NOMO-1 (cell line): Measurements from ENCODE around the gene PMEPA1.

Source experiments
- DNase-seq, 2 experiments: peaks; one replicate each; lab custom pipeline; 2025; ENCODE audit not compliant: unreplicated experiment in 2 of 2; lab: John Stamatoyannopoulos, UW

Gene PMEPA1

DNA sequence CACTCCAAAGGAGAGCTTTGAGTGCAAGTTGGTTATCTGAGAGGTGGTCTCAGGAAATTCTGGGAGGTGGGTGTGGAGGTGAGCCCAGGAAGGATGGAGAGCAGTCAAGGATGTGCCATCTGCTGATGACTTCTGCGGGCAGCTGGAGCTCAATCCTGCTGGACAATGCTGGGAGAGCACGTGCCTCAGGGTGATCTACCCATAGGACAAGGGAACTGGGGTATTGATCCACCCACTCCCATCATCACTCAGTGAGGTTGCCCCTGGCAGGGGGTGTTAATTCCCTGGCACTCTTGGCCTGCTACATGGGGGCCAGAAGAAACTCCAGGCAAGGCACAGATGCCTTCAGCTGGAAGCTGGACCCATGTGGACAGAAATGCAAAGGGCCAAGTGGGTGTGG is 82.5 kb downstream of the PMEPA1 start:
- DNase-seq: no peak

DNA sequence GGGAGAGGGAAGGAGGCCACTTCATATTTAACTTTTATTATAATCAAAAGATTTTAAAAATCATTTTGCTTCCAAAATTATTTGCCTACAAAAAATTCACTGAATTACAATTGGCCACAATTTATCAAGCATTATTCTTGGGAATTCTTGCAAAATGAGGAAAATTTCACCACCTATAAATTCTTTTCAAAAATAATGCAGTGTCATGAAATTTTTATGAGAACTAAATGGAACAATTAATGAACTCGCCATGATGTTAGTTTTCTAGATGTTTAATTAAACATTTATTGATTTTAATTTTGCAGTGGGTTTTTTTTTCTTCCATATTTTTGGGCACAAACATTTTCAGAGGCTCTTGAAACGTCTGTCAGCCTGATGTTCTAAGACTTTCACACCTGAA is 83.8 kb downstream of the PMEPA1 start:
- no peak for DNase-seq

GRCh38 chr20:57625181-57625958 is 84.4 kb downstream of the PMEPA1 start:
- no peak for DNase-seq

DNA sequence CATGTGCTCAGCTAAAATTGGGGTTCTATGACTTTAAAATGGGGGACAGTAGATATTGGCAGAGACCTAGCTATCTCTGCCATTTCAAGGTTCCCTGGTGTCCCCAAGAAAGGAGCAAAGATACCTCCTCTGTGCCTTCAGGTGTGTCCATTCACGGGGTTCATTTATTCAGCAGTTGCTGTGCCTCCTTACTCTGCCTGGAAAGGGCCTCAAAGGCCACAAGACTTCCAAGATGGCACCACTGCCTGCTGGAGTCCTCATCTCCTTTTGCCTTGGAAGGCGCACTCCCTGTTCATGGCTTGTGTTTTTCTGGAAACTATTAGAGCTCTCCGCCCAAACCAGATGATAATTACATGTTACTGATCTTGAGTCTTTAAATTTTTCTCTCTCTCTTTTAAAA is 85.7 kb downstream of the PMEPA1 start:
- no peak for DNase-seq

DNA sequence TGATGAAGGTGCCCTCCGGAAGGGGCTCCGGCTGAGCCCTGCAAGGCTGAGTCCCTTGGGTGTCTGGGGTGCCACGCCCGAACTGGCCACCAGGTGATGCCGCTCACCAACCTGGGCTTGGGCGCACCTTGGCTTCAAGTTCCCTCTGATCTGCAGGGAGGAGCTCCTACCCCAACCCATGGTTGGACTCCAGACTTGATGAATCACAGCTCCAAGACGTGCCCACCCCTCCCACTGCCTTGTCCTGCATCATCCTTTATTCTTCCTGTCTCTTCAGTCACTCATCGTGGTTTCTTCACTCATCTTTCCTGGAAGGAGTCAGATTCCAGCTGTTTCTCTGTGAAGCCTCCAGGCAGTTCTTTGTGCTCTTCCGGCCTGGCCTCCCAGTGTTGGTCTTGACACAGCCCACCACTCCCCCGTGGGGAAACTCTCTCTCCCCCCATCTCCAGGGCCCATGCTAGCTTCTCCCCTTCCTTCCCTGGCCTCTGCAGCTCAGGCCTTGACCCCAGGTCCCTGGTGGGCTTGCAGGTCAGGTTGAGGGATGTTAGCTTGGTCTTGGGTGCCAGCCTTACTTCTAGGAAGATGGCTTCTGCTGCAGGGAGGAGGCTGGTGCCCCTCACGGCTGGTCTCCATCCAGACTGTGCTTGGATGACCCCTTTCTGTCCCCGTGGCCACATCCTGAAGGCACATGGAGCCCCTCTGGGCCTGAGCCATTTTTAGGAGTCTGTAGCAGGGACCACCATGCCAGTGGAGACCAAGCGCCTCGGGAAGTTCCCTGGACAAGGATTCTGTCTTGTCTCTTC is 87.0 kb downstream of the PMEPA1 start:
- peak; percentile 31 to 51 for DNase-seq

- no peak for DNase-seq
Measured at GRCh38 chr20:57622201-57622570, 87.6 kb downstream of the PMEPA1 start.

- no peak for DNase-seq
Measured at GRCh38 chr20:57621421-57622200, 88.2 kb downstream of the PMEPA1 start.

GRCh38 chr20:57620999-57621398 is 88.8 kb downstream of the PMEPA1 start:
- DNase-seq: no peak

DNA sequence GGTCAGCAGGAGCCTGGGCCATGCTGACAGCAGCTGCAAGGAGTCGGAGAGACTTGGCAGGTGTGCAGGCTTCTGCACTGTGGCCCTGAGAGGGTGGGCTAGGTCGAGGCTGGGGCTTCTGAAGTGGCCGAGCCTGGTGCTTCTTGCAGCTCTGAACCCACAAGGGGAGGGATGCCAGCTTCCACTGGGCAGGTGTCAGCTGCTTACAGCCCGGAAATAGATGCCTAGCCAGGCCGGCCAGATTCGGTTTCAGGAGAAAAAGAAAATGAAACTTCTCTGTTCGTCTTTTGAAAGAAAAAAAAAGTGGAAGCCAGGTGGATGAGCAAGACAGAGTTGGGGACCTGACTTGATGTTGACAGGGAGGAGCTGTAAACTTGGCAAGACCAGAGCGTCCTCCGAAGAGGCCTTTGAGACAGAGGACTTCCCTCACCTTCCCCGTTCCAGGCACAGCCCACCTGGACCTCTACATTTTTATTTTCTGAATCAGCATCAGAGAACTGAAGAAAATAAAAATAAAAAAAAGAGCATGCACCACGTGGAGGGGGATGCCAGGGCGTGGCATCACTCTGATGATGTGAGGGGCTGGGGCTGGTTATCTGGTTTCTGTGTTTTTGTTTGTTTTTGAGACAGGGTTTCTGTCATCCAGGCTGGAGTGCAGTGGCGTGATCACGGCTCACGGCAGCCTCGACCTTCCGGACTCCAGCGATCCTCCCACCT is 89.4 kb downstream of the PMEPA1 start, which contains the start of gene ZBP1:
ZBP1 (minus strand) TSS at position 153 of the 717 bp plus-strand sequence; CDS start at position 22, 131 bp downstream.
- DNase-seq: peak in 1 of 2 experiments; percentile 12

- peak; percentile 84 to 87 for DNase-seq
Measured at GRCh38 chr20:57619051-57619831, 90.6 kb downstream of the PMEPA1 start.

- no peak for DNase-seq
Measured at GRCh38 chr20:57618764-57619050, 91.1 kb downstream of the PMEPA1 start.

DNA sequence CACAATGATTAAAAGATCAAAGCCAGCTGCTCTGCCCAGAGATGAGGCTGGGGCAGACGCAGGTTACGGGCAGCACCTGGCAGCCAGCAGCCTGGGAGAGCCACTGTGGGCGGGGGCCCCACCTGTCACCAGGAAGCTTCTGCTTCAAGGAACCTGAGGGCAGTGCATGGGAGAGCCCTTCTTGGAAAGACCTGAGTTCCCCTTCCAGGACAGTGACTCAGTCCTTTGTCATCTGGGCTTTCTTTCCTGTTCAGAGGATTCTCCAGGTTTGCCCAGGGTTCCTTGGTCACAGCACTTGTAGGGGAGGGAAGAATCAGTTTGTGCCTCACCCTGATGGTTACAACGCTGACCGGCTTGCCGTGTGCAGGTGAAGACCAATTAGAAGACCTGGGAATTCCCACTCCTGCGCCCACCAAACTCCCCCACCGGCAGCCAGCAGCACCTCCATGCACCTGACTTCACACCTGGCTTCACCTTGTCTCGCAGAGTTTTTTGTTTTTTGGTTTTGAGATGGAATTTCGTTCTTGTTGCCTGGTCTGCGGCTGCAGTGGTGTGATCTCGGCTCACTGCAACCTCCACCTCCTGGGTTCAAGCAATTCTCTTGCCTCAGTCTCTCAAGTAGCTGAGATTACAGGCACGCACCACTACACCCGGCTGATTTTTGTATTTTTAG is 91.6 kb downstream of the PMEPA1 start:
- no peak for DNase-seq

GRCh38 chr20:57617079-57617795 is 92.6 kb downstream of the PMEPA1 start:
- no peak for DNase-seq

GRCh38 chr20:57616143-57616951 is 93.5 kb downstream of the PMEPA1 start:
- no peak for DNase-seq

GRCh38 chr20:57615445-57615811 is 94.4 kb downstream of the PMEPA1 start:
- no peak for DNase-seq

DNA sequence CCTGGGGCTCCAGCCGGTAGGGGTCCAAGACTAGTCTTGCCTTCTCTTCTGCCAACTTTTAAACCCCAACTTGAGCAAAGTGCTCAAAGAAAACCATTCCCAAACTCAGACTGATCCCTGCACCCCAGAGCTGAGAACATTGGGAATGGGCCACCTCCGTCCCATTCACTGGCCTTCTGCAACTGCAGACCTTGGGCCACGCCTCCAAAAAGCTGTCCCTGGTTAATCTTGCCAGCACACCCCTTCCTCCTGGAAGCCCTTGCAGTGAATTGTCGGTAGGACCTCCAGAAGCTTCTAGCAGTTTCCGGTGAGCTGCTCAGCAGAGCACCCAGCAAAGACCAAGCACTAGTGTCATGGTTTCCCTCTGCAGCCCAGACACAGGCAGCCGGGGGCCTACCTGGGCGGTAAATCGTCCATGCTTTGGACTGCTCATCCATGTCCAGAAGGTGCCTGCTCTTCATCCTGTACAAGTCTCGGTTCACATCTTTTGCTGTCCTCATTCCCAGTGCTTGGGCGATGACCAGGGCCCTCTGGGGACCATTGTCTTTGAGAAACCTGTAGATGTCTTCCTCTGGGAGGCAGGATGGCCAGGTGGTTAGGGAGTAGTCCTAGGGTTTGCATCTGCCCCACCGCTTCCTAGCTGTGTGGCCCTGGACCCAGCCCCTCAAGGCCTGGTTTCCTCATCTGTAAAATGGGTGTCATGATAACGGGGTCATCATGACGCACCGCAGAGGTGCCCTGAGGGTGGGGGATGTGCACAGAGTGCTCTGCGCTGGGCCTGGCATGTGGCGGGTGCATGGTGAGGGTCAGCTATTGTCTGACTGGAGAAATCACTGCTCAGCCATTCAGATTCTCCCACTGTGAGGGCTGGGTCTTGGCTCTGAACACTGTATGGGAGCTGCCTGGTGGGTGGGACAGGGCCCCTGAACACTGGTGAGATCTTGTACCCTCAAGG is 95.0 kb downstream of the PMEPA1 start:
- DNase-seq: no peak

GRCh38 chr20:57613481-57613921 is 96.3 kb downstream of the PMEPA1 start:
- DNase-seq: no peak
